ENCODE data around the gene MINPP1. TPM values are rescaled to one million over a fixed set of nuclear protein-coding genes. Genes with fewer than 3 reads are reported as not detected.

Gene MINPP1
- polyA plus RNA-seq, 1 donor from 2014 or later = 60.2 TPM

- H3K79me2 ChIP-seq (replicated peaks; ENCODE audit: insufficient read depth, low read length) = no peaks in the 10 kb centered on the region
- H3K36me3 ChIP-seq (ENCODE audit: insufficient read depth, low read length) = no peaks in the 10 kb centered on the region
- TF ChIP-seq SMC3 (conservative IDR thresholded peaks at IDR 0.05; ENCODE audit: poor library complexity) (no peak), EP300 (conservative IDR thresholded peaks at IDR 0.05; ENCODE audit: poor library complexity, severe bottlenecking) (no peak), TAF1 (IDR thresholded peaks at IDR 0.05; ENCODE audit: low read depth) (no peak), POLR2AphosphoS5 (IDR thresholded peaks at IDR 0.05) (no peak), EZH2 (IDR thresholded peaks at IDR 0.05; ENCODE audit: borderline replicate concordance, insufficient read depth, low read length, poor library complexity, severe bottlenecking) (no peak), REST (IDR thresholded peaks at IDR 0.05; ENCODE audit: borderline replicate concordance) (no peak), MXI1 (conservative IDR thresholded peaks at IDR 0.05; ENCODE audit: poor library complexity, severe bottlenecking) (no peak), RAD21 (conservative IDR thresholded peaks at IDR 0.05) (no peak)
- TF ChIP-seq, protein P1, sequence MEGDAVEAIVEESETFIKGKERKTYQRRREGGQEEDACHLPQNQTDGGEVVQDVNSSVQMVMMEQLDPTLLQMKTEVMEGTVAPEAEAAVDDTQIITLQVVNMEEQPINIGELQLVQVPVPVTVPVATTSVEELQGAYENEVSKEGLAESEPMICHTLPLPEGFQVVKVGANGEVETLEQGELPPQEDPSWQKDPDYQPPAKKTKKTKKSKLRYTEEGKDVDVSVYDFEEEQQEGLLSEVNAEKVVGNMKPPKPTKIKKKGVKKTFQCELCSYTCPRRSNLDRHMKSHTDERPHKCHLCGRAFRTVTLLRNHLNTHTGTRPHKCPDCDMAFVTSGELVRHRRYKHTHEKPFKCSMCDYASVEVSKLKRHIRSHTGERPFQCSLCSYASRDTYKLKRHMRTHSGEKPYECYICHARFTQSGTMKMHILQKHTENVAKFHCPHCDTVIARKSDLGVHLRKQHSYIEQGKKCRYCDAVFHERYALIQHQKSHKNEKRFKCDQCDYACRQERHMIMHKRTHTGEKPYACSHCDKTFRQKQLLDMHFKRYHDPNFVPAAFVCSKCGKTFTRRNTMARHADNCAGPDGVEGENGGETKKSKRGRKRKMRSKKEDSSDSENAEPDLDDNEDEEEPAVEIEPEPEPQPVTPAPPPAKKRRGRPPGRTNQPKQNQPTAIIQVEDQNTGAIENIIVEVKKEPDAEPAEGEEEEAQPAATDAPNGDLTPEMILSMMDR (IDR thresholded peaks at IDR 0.05; ENCODE audit: poor library complexity, severe bottlenecking) = no peak
- H3K4me2 ChIP-seq (ENCODE audit: low read length) = no peak overlapping the region
- no peaks in the 10 kb centered on the region for H3K9me2 ChIP-seq (ENCODE audit: insufficient read depth, low read length)
- no peaks in the 10 kb centered on the region for H3K27me3 ChIP-seq (ENCODE audit: insufficient read depth, low read depth, low read length)
- H2AFZ ChIP-seq (ENCODE audit: low read depth, low read length) = no peak overlapping the region
- no peak overlapping the region for H3K27ac ChIP-seq (ENCODE audit: low read length)
- no peak overlapping the region for H3K9ac ChIP-seq (ENCODE audit: low read length)
- H3K4me3 ChIP-seq (ENCODE audit: low read length) = no peak overlapping the region
- no peaks in the 10 kb centered on the region for H3F3A ChIP-seq (ENCODE audit: insufficient read depth, low read length, poor library complexity, severe bottlenecking)
- H4K20me1 ChIP-seq (ENCODE audit: insufficient read depth) = no peaks in the 10 kb centered on the region
- H3K9me3 ChIP-seq (ENCODE audit: low read length) = no peaks in the 10 kb centered on the region
Observed at GRCh38 chr10:87585565-87586514, 81.1 kb downstream of the MINPP1 start.

- no peaks in the 10 kb centered on the region for H3K36me3 ChIP-seq (ENCODE audit: insufficient read depth, low read length)
- no peaks in the 10 kb centered on the region for H3F3A ChIP-seq (ENCODE audit: insufficient read depth, low read length, poor library complexity, severe bottlenecking)
- H3K9me3 ChIP-seq (ENCODE audit: low read length) = no peaks in the 10 kb centered on the region
- no peak overlapping the region for H3K27ac ChIP-seq (ENCODE audit: low read length)
- no peak overlapping the region for H3K4me3 ChIP-seq (ENCODE audit: low read length)
- TF ChIP-seq POLR2AphosphoS5 (IDR thresholded peaks at IDR 0.05) (no peak), REST (IDR thresholded peaks at IDR 0.05; ENCODE audit: borderline replicate concordance) (no peak), TAF1 (IDR thresholded peaks at IDR 0.05; ENCODE audit: low read depth) (no peak), RAD21 (conservative IDR thresholded peaks at IDR 0.05) (no peak), SMC3 (conservative IDR thresholded peaks at IDR 0.05; ENCODE audit: poor library complexity) (no peak), EZH2 (IDR thresholded peaks at IDR 0.05; ENCODE audit: borderline replicate concordance, insufficient read depth, low read length, poor library complexity, severe bottlenecking) (no peak), EP300 (conservative IDR thresholded peaks at IDR 0.05; ENCODE audit: poor library complexity, severe bottlenecking) (no peak), MXI1 (conservative IDR thresholded peaks at IDR 0.05; ENCODE audit: poor library complexity, severe bottlenecking) (no peak)
- TF ChIP-seq, protein P1 (IDR thresholded peaks at IDR 0.05; ENCODE audit: poor library complexity, severe bottlenecking) = no peak
- no peaks in the 10 kb centered on the region for H3K27me3 ChIP-seq (ENCODE audit: insufficient read depth, low read depth, low read length)
- no peaks in the 10 kb centered on the region for H4K20me1 ChIP-seq (ENCODE audit: insufficient read depth)
- no peak overlapping the region for H3K4me2 ChIP-seq (ENCODE audit: low read length)
- no peaks in the 10 kb centered on the region for H3K79me2 ChIP-seq (replicated peaks; ENCODE audit: insufficient read depth, low read length)
- no peak overlapping the region for H2AFZ ChIP-seq (ENCODE audit: low read depth, low read length)
- H3K9me2 ChIP-seq (ENCODE audit: insufficient read depth, low read length) = no peaks in the 10 kb centered on the region
- H3K9ac ChIP-seq (ENCODE audit: low read length) = no peak overlapping the region
Observed at GRCh38 chr10:87589645-87590051, 85.0 kb downstream of the MINPP1 start.

Data from neural cell (in vitro differentiated cells).